A673 (cell line): Measurements from ENCODE around the gene RRM2.

Source experiments
- CTCF ChIP-seq: fragments of 300-800, 200-600 bp; sonication (generic); conservative IDR thresholded peaks from 2 replicates; pipeline ENCODE4 v1.5.1; 2017; ENCODE audit warnings: low read depth, mild to moderate bottlenecking, antibody characterized with exemption, low read length, moderate library complexity, mixed read lengths
- EZH2 ChIP-seq: fragments of 200-600 bp; sonication (generic); IDR thresholded peaks from 2 replicates; pipeline ENCODE4 v1.6.1; 2017; ENCODE audit warnings: borderline replicate concordance, low read depth, mild to moderate bottlenecking, mixed read lengths, antibody characterized with exemption, low read length; ENCODE audit not compliant: poor library complexity, severe bottlenecking

DNA sequence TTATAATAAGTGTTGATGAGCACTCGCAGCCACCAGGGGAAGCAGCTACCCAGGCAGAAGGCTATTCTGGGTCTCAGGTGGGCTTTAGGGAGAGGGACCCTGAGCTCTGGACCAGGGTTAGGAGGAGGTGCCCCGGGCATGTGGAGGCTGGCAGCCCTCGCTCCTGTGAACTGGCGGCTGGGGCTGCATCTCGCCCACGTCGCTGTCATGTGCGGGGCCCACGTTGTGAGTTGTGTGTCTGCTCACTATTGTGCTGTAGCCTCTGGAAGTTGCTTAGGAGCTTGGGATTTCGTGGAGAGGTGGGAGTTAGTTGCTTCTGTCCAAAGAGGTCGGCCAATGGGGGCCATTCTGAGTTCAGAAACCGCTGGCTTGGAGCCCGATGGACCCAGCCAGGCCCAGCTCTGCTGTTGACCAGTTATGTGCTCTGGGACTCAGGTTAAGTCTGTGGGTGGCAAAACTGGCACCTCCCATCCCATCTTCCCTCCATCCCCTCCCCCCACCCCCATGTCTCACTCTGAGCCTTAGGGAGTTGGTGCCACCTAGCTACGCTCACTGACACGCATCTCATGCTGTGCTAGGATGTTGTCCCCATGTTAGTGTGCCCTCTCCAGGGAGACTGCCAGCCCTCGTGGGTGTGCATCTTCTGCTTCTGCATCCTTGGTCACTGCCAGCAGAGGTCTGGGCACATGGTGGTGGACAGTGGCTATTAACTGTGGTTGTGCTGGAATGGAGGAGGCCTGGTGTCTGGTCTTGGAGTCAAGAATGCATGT lies 18.5 kb downstream of the RRM2 start:
- no peak for TF ChIP-seq CTCF
- no peak for TF ChIP-seq EZH2
